Tibial nerve (tissue), 4 donors: Measurements from ENCODE around the gene KRT32. TPM values are rescaled to one million over a fixed set of nuclear protein-coding genes. Genes with fewer than 3 reads are reported as not detected.
"Not testable (repeated sequence)": the region's sequence is repeated elsewhere in the genome, so short reads cannot be mapped to it uniquely, and the experiment has no call there.

ENCODE experiments used
- DNase-seq, 2 donors: peaks; one replicate each; pipeline ENCODE4 v3.0.0-alpha.2; 2019; ENCODE audit warnings: low spot score in 2 of 2
- H3K27ac ChIP-seq, 4 donors: fragments of 200-600 bp; sonication (generic) in 3 of 4; one replicate each; pipeline ENCODE4 v1.5.1; 2017 to 2019; ENCODE audit warnings: mild to moderate bottlenecking in 1 of 4
- H3K27me3 ChIP-seq, 2 donors: fragments of 200-600 bp; sonication (generic) in 1 of 2; one replicate each; pipeline versions ENCODE4 v1.5.1 to v1.6.0; 2017 to 2019
- H3K36me3 ChIP-seq, 3 donors: fragments of 200-600 bp; sonication (generic); one replicate each; pipeline ENCODE4 v1.5.1; 2018 to 2019
- H3K4me1 ChIP-seq, 4 donors: fragments of 200-600 bp; sonication (generic) in 3 of 4; one replicate each; pipeline ENCODE4 v1.5.1; 2017 to 2019
- H3K4me3 ChIP-seq, 4 donors: fragments of 200-600 bp; sonication (generic) in 3 of 4; one replicate each; pipeline ENCODE4 v1.5.1; 2017 to 2019; ENCODE audit warnings: mild to moderate bottlenecking in 1 of 4, moderate library complexity in 1 of 4
- H3K9me3 ChIP-seq, 4 donors: fragments of 200-600 bp; sonication (generic) in 3 of 4; one replicate each; pipeline ENCODE4 v1.5.1; 2017 to 2019
- CTCF ChIP-seq, 5 experiments: fragments of 200-600 bp in 3 of 5; fragments of 450-650 bp in 2 of 5; sonication (generic) in 3 of 5; IDR thresholded peaks; one replicate each; pipeline ENCODE4 v1.5.1; 2016 to 2019; ENCODE audit warnings: antibody characterized with exemption in 5 of 5, mild to moderate bottlenecking in 3 of 5, moderate library complexity in 2 of 5
- EP300 ChIP-seq, 2 donors: sonication (generic); formaldehyde crosslinking; IDR thresholded peaks; one replicate each; pipeline ENCODE4 v1.6.1; 2017; ENCODE audit warnings: antibody characterized with exemption in 2 of 2, mild to moderate bottlenecking in 1 of 2
- POLR2A ChIP-seq, 2 donors: fragments of 450-650 bp; IDR thresholded peaks; one replicate each; pipeline ENCODE4 v1.6.1; 2017; ENCODE audit warnings: antibody characterized with exemption in 2 of 2, mild to moderate bottlenecking in 2 of 2, moderate library complexity in 2 of 2
- WGBS, 2 donors: methylation state at CpG; one replicate each; pipeline ENCODE4 v1.1.5; 2018; 5-methylcytosine and 5-hydroxymethylcytosine counted together
- total RNA-seq, 4 donors: library from RNA; depleted of rRNA; stranded (reverse); fragments of >200 nt; gene quantifications; one replicate each; pipeline ENCODE4 v1.1.0, GENCODE V29; 2016

Gene KRT32
- total RNA-seq, 4 donors from 2014 or later, result 0.21 TPM; not detected in 3

GRCh38 chr17:41424111-41424635 lies 43.0 kb downstream of the KRT32 start, which contains the start of gene KRT37:
Gene KRT37 (minus strand): TSS chr17:41424585. CDS start chr17:41424523, 62 bp downstream.
- Histone ChIP-seq H3K36me3 (no peaks in the 10 kb centered on the region), H3K27ac (no peak within 1 kb of the TSS), H3K4me1 (peaks cover 0 to 8% (median 0%) of the 10 kb centered on the region in 4 donors), H3K4me3 (no peak within 1 kb of the TSS), H3K9me3 (no peaks in the 10 kb centered on the region), H3K27me3 (no peaks in the 10 kb centered on the region)
- TF ChIP-seq POLR2A (IDR thresholded peaks at IDR 0.05) (no peak), EP300 (IDR thresholded peaks at IDR 0.05) (no peak), CTCF (IDR thresholded peaks at IDR 0.05) (no peak)
- no peak for DNase-seq
- 95 to 97% methylated on average over 8 to 13 of the region's 13 CpGs for WGBS, 2 donors

- H3K4me1 ChIP-seq, H3K4me3 ChIP-seq, H3K27me3 ChIP-seq, H3K9me3 ChIP-seq, H3K36me3 ChIP-seq, H3K27ac ChIP-seq, DNase-seq: not testable (repeated sequence)
- 89 to 95% methylated on average over 10 to 11 of the region's 11 CpGs for WGBS, 2 donors
Observed at GRCh38 chr17:41422586-41422985, 44.6 kb downstream of the KRT32 start.

DNA sequence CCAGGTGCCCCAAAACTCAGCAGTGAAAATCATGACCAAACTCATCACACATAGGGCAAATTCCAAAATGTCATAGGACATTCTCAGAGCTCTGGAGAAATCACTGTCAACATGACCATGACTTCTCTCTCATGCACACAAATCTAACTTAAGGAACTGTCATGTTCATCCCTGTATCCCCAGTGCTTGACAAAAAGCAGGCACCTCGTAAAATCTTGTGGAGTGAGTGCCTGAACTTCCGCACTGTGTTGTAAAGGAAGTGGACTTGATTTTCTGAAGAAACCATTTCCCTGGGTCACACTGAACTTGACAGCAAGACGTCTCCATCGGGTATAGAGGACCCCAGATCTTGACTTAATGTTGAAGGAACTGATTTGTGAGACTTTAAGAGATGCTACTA lies 45.6 kb downstream of the KRT32 start:
- DNase-seq, result no peak
- Histone ChIP-seq H3K27ac (no peak overlapping the region), H3K4me1 (peaks cover 0 to 18% (median 0%) of the 10 kb centered on the region in 4 donors), H3K9me3 (no peaks in the 10 kb centered on the region), H3K27me3 (no peaks in the 10 kb centered on the region), H3K36me3 (no peaks in the 10 kb centered on the region), H3K4me3 (no peak overlapping the region)
- TF ChIP-seq POLR2A (IDR thresholded peaks at IDR 0.05), result no peak
- TF ChIP-seq EP300 (IDR thresholded peaks at IDR 0.05), result no peak
- TF ChIP-seq CTCF (IDR thresholded peaks at IDR 0.05), result no peak
- WGBS, 2 donors, result 77 to 81% methylated on average over 4 of the region's 4 CpGs

- no peak for TF ChIP-seq EP300 (IDR thresholded peaks at IDR 0.05)
- no peak for TF ChIP-seq POLR2A (IDR thresholded peaks at IDR 0.05)
- no peak for TF ChIP-seq CTCF (IDR thresholded peaks at IDR 0.05)
- H3K4me1 ChIP-seq, result peaks cover 0 to 23% (median 0%) of the 10 kb centered on the region in 4 donors
- no peak overlapping the region for H3K4me3 ChIP-seq
- H3K27me3 ChIP-seq, result no peaks in the 10 kb centered on the region
- no peaks in the 10 kb centered on the region for H3K9me3 ChIP-seq
- DNase-seq, result peak in 1 of 2 donors; percentile 38
- WGBS, 2 donors, result 75 to 91% methylated on average over 9 of the region's 9 CpGs
- no peak overlapping the region for H3K27ac ChIP-seq
- no peaks in the 10 kb centered on the region for H3K36me3 ChIP-seq
Observed at GRCh38 chr17:41421116-41421515, 46.1 kb downstream of the KRT32 start.

DNA sequence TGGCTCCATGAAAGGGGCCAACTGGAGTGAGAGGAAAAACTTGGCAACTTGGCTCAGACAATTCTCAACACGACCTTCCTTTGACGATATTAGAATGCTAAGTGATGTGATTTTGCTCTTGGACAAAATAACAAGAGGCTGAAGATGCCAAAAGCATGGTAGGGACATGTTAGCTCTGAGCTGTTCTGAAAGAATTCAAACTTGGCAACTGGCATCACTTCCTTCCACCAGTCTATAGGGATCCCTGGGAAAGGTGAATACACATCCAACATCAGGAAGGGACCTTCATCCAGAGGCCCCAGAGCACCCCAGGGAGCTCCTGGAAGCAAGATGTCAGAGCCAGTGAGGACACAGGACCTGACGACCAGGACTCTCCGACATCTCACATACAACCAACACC lies 47.1 kb downstream of the KRT32 start:
- TF ChIP-seq EP300 (IDR thresholded peaks at IDR 0.05) (no peak), CTCF (IDR thresholded peaks at IDR 0.05) (no peak), POLR2A (IDR thresholded peaks at IDR 0.05) (no peak)
- DNase-seq, result no peak
- no peaks in the 10 kb centered on the region for H3K9me3 ChIP-seq
- H3K4me1 ChIP-seq, result peaks cover 0 to 29% (median 0%) of the 10 kb centered on the region in 4 donors
- H3K27me3 ChIP-seq, result no peaks in the 10 kb centered on the region
- WGBS, 2 donors, result 62 to 72% methylated on average over 4 of the region's 4 CpGs
- no peaks in the 10 kb centered on the region for H3K36me3 ChIP-seq
- no peak overlapping the region for H3K27ac ChIP-seq
- no peak overlapping the region for H3K4me3 ChIP-seq

- DNase-seq, result no peak
- Histone ChIP-seq H3K9me3 (no peaks in the 10 kb centered on the region), H3K4me1 (peaks cover 0 to 29% (median 0%) of the 10 kb centered on the region in 4 donors), H3K36me3 (no peaks in the 10 kb centered on the region), H3K27me3 (no peaks in the 10 kb centered on the region), H3K27ac (no peak overlapping the region), H3K4me3 (no peak overlapping the region)
- 96% methylated on average over 4 of the region's 4 CpGs for WGBS, 2 donors
- no peak for TF ChIP-seq EP300 (IDR thresholded peaks at IDR 0.05)
- TF ChIP-seq POLR2A (IDR thresholded peaks at IDR 0.05), result no peak
- TF ChIP-seq CTCF (IDR thresholded peaks at IDR 0.05), result no peak
Observed at GRCh38 chr17:41419716-41420115, 47.5 kb downstream of the KRT32 start.
